MV-4-11 (cell line): ENCODE results near the gene S1PR2.
A peak's percentile ranks its signal among the peaks of the same experiment; 100 is the strongest.

Experiments
- DNase-seq: peaks from one replicate; lab custom pipeline; 2025; lab: John Stamatoyannopoulos, UW

S1PR2 gene, protein sequence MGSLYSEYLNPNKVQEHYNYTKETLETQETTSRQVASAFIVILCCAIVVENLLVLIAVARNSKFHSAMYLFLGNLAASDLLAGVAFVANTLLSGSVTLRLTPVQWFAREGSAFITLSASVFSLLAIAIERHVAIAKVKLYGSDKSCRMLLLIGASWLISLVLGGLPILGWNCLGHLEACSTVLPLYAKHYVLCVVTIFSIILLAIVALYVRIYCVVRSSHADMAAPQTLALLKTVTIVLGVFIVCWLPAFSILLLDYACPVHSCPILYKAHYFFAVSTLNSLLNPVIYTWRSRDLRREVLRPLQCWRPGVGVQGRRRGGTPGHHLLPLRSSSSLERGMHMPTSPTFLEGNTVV

DNA sequence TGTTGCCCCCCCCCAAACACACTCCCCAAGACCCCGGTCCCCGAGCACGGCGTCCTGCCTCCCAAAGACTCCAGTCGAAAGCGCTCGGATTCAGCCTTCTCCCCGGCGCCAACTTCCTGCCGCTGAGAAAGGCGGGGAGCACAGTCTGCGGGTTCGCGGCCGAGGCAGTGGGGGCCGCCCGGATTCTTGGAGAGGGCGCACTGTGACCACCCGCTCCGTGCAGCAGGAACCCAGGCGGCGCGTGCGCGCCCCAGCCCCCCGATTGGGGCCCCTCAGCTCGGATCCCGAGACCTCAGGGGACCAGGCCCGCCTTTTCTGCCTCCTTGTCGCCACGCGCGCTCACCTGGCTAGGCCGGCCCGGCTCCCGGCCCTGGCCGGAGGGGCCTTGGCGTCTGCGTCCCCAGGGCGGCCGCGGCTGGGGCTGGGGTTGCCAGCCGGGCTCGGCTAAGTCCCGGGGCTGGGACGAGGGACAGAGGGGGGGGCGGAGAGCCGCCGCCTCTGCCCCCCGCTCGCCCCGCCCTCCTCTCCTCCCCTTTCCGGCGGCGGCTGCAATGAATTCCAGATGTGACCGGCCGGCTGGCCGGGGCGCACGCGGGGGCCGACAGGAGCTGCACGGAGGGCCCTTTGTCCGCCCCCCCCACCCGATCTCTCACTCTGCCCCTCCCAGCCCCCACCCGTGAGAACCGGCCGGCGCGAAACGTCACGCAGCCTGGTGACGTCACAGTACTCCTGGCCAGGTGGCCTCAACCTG lies at the start of gene S1PR2:
Gene S1PR2, minus strand, starts transcription at position 471 of the 751 bp plus-strand sequence. CDS start 6,426 bp downstream, outside the sequence.
- DNase-seq = peak; percentile 30

GRCh38 chr19:10279737-10280442 lies 48.8 kb upstream of the S1PR2 start:
- DNase-seq = peak; percentile 59

DNA sequence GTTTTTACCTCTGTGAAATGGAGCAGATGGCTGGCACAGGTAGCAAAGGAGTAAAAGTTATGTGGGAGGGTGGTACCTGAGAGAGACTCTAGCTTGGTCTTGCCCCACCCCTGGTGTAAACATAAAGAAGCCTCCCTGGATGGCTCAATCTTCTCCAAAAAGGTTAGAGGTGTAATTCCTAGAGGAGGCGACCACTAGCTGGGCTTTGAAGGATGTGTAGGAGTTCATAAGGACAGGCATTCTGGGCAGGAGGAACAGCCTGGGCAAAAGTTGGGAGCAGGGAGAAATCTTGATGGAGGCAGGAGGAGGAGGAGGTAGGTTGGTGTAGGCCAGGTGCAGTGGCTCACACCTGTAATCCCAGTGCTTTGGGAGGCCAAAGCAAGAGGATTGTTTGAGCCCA lies 47.8 kb upstream of the S1PR2 start:
- DNase-seq = no peak

DNA sequence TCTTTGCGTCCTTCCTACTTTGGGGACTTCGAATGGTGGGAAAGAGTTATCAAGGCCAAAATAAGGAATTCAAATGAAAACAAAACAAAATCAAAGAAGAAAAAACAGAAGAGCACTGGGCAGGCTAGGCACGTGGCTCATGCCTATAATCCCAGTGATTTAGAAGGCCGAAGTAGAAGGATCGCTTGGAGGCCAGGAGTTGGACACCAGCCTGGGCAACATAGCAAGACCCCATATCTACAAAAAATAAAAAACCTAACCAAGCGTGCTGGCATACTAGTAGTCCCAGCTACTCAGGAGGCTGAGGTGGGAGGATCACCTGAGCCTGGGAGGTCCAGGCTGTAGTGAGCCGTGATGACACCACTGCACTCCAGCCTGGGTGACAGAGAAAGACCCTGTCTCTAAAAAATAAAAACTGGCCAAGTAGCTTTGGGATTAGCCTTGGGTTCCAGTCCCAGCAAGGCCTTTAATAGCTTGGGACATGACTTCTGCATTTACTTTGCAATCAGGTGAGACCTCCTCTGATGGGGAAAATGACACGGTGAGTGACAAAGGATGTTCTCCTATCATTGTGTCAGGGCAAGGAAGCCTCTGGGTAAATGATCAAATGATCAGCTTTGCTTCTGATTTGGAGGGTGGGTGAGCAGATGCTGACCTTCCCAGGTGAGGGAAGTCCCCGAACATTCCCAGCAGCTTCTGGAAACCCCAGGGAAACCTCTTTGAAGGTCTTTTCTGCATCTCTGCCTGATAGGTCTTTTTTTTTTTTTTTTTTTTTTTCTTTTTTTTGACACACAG lies 46.9 kb upstream of the S1PR2 start:
- no peak for DNase-seq

GRCh38 chr19:10274589-10274988 lies 43.5 kb upstream of the S1PR2 start:
- no peak for DNase-seq

GRCh38 chr19:10271543-10272086 lies 40.5 kb upstream of the S1PR2 start:
- peak; percentile 42 for DNase-seq

DNA sequence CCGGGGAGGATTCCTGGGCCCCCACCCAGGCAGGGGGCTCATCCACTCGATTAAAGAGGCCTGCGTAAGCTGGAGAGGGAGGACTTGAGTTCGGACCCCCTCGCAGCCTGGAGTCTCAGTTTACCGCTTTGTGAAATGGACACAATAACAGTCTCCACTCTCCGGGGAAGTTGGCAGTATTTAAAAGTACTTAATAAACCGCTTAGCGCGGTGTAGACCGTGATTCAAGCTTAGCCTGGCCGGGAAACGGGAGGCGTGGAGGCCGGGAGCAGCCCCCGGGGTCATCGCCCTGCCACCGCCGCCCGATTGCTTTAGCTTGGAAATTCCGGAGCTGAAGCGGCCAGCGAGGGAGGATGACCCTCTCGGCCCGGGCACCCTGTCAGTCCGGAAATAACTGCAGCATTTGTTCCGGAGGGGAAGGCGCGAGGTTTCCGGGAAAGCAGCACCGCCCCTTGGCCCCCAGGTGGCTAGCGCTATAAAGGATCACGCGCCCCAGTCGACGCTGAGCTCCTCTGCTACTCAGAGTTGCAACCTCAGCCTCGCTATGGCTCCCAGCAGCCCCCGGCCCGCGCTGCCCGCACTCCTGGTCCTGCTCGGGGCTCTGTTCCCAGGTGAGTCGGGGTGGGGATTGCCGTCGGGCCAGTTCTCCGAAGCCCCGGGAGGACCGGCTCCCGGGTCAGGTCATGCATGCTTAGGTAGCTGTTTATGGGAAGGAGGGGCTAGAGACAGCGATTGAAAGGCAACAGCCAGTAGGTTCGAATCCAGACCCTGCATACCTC lies 39.7 kb upstream of the S1PR2 start, which contains the start of gene ICAM1:
Gene ICAM1, plus strand, starts transcription at position 505 of the 779 bp plus-strand sequence. Its CDS starts 40 bp downstream, at position 545.
- DNase-seq = peak; percentile 74

- peak; percentile 97 for DNase-seq
These were observed 39.1 kb upstream of the S1PR2 start for GRCh38 chr19:10270180-10270615.

DNA sequence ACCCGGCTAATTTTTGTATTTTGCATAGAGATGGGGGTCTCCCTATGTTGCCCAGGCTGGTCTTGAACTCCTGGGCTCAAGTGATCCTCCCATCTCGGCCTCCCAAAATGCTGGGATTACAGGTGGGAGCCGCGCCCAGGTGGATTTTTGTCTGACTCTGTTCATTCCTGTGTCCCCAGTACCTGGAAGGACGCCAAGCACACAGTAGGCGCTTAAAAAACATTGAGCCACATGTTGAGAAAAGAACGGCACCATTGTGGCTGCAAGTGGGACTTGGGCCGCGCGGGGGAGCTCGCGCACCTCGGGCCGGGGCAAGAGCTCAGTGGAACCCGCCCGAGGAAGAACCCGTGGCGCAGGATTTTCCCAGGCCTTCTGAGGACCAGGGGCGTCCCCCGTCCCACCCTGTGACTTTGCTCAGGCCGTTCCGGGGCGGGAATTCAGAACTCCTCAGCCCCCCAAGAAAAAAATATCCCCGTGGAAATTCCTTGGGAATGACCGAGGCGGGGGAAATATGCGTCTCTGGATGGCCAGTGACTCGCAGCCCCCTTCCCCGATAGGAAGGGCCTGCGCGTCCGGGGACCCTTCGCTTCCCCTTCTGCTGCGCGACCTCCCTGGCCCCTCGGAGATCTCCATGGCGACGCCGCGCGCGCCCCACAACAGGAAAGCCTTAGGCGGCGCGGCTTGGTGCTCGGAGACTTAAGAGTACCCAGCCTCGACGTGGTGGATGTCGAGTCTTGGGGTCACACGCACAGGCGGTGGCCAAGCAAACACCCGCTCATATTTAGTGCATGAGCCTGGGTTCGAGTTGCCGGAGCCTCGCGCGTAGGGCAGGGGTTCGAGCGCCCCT lies 38.4 kb upstream of the S1PR2 start:
- DNase-seq = peak; percentile 80

GRCh38 chr19:10268071-10268470 lies 36.9 kb upstream of the S1PR2 start:
- DNase-seq = no peak

- no peak for DNase-seq
These were observed 35.6 kb upstream of the S1PR2 start for GRCh38 chr19:10266706-10267105.

- no peak for DNase-seq
These were observed 31.6 kb upstream of the S1PR2 start for GRCh38 chr19:10262771-10263170.

- DNase-seq = no peak
These were observed 29.0 kb upstream of the S1PR2 start for GRCh38 chr19:10260141-10260584.

DNA sequence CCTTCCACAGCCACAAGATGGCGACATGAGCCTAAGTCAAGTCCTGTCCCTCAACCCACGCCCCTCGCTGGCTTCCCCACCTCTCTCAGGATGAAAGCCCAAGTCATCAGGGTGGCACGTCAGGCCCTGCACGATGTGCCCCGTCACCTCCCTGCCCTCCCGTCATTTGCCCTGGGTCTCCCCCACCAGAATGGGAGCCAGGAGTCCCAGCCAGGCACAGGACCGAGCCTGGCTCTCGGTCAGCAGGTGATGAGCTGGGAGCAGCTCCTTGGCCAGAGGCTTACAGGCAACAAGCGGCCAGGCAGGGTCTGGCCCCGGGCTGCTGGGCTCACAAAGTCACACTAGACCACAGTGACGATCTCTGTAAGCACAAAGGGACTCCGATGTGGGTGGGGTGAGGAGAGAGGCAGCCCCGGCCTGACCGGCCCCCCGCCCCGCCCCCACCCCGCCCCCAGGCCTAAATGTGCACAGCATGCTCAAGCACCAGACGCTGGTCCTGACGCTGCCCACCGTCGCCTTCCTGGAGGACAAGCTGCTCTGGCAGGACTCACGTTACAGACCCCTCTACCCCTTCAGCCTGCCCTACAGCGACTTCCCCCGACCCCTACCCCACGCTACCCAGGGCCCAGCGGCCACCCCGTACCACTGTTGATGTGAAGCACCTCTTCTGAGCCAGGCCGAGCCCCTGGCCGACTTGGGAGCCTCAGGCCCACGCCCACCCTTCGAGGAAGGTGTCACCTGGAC lies 28.2 kb upstream of the S1PR2 start:
- DNase-seq = peak; percentile 83

DNA sequence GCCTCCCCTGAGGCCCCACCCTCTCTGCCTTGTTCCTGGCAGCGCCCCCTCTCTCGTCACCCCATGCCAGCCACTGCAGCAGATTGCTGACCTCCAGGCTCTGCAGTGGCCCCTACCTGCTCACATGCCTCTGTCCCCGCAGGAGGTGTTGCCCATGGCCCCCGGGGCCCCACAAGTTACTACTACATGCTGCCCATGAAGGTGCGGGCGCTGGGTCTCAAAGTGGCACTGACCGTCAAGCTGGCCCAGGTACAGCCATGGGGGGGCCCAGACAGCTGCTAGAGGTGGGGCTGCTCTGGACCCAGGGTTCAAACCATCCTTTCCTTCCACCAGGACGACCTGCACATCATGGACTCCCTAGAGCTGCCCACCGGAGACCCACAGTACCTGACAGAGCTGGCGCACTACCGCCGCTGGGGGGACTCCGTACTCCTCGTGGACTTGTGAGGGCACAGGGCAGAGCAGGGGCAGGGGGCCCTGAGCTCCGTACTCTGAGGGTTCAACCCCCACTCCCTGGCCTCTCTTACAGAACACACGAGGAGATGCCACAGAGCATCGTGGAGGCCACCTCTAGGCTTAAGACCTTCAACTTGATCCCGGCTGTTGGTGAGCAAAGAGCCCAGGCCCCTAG lies 27.1 kb upstream of the S1PR2 start:
- no peak for DNase-seq

GRCh38 chr19:10256970-10257615 lies 26.0 kb upstream of the S1PR2 start:
- DNase-seq = no peak

DNA sequence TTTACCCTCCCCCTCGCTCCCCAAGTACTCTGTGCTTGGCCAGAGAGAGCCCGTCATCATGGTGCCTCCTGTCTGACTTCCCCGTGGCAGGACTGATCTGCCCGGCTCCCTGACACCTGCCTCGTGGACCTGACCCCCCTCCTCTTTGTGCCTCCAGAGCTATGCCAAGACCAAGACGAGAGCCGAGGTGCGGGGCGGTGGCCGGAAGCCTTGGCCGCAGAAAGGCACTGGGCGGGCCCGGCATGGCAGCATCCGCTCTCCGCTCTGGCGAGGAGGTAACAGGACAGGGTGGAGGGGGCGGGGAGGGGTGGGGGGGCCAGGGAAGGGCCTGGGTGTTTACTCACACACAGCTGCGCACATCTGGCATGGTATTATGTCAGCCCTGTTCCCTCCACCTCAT lies 25.4 kb upstream of the S1PR2 start:
- no peak for DNase-seq

DNA sequence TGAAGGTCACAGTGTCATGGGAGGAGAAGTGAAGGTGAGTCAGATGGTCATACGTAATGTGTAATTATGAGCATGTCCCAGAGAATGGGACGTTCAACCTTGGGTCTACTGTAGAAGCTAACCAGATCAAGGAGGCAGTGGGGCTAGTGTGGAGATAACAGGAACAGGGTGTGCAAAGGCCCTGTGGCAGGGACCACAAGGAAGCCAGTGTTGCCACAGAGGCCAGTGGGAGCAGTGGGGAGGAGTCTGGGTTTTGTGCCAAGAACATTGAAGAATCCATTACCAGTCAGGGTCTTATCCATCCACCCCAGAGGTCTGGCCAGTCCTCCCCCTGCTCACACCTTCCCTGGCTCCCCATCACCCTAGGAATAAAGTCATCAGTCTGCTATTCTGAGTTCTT lies 24.2 kb upstream of the S1PR2 start:
- no peak for DNase-seq
